SH-SY5Y (cell line): ENCODE measurements around the gene IFIT3.

Source experiments
- GATA2 ChIP-seq: IDR thresholded peaks from 2 replicates; pipeline ENCODE4 v1.6.1; 2011; ENCODE audit warnings: mild to moderate bottlenecking, low read depth, low read length
- GATA3 ChIP-seq: IDR thresholded peaks from 2 replicates; pipeline ENCODE4 v1.6.1; 2011; ENCODE audit warnings: low read depth, mild to moderate bottlenecking, low read length, moderate library complexity

DNA sequence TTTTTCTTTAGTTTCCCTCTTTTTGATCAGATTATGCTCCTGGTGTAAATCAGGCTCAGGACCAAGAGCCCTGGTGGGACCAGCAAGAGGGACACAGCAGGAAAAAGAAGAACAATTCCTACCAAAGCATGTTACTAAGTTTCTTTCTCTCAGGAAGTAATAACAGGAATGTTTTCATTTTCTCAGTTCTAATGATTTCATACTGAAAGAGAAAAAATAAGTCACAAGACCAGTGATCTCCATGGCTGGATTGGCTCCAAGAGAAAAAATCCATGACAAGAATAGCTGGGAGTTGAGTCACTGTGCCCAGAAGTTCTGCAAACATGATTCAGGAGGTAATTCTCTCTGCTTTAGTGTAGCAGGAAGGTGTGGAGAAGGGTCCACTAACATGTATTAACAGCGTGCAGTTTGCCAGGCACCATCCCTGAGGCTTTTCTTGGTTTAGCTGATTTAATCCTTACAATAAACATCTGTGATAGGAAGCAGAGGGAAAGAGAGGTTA lies 49.7 kb upstream of the IFIT3 start:
- no peak for TF ChIP-seq GATA3
- no peak; the same call in 1 of the 2 replicates for TF ChIP-seq GATA2
